IMR-90 (cell line): ENCODE results near the gene ITPK1. TPM values are rescaled to one million over a fixed set of nuclear protein-coding genes. Genes with fewer than 3 reads are reported as not detected.

ENCODE experiments used
- ATAC-seq: fragments of 200-7000 bp; cut with Tn5 transposase; 2 replicates; pipeline ENCODE4 v1.9.1; 2020; ENCODE audit warnings: low read depth, mild to moderate bottlenecking, moderate library complexity
- BruUV-seq: library from RNA; stranded (reverse); fragments of 400-500 nt; replicated peaks from 2 replicates; lab custom pipeline; 2021; lab: Mats Ljungman, UMichigan
- CTCF ChIA-PET: fragments of 300-600 bp; formaldehyde crosslinking; extraction: SDS; loops from one replicate; lab custom pipeline; 2021; ENCODE audit warnings: antibody characterized with exemption; lab: Yijun Ruan, JAX
- POLR2A ChIA-PET: fragments of 300-600 bp; sonication (Branson Sonifier 250); formaldehyde crosslinking; loops from one replicate; lab custom pipeline; 2022; ENCODE audit warnings: antibody characterized with exemption; ENCODE audit not compliant: unreplicated experiment; lab: Charles Lee
- DNase-seq: peaks from one replicate; pipeline ENCODE4 v3.0.0; 2013
- H2AFZ ChIP-seq: replicated peaks from 2 replicates; pipeline ENCODE3; 2013; ENCODE audit warnings: low read length, mild to moderate bottlenecking; ENCODE audit not compliant: poor library complexity
- H2AK5ac ChIP-seq: 2 replicates; pipeline ENCODE4 v1.6.1; 2013; ENCODE audit warnings: low read depth, low read length, inconsistent platforms
- H2AK9ac ChIP-seq: replicated peaks from 2 replicates; pipeline ENCODE3; 2013; ENCODE audit warnings: mild to moderate bottlenecking, low read depth, low read length, moderate library complexity; ENCODE audit not compliant: poor library complexity
- H2BK120ac ChIP-seq: 2 replicates; pipeline ENCODE4 v1.6.1; 2013; ENCODE audit warnings: low read depth, low read length, inconsistent platforms
- H2BK15ac ChIP-seq: 3 replicates; pipeline ENCODE4 v1.6.1; 2013; ENCODE audit warnings: low read depth, low read length, inconsistent platforms
- H2BK20ac ChIP-seq: 2 replicates; pipeline ENCODE4 v1.6.1; 2013; ENCODE audit warnings: low read depth, mild to moderate bottlenecking, inconsistent platforms, low read length, moderate library complexity
- H2BK5ac ChIP-seq: 2 replicates; pipeline ENCODE4 v1.6.1; 2013; ENCODE audit warnings: mild to moderate bottlenecking, low read depth, low read length, inconsistent platforms; ENCODE audit not compliant: poor library complexity, severe bottlenecking
- H3K14ac ChIP-seq: replicated peaks from 2 replicates; pipeline ENCODE4 v1.6.1; 2013; ENCODE audit warnings: low read depth, low read length, inconsistent platforms
- H3K18ac ChIP-seq: 2 replicates; pipeline ENCODE4 v1.6.1; 2013; ENCODE audit warnings: low read depth, low read length, control low read depth
- H3K23ac ChIP-seq: 2 replicates; pipeline ENCODE4 v1.6.1; 2013; ENCODE audit warnings: low read depth, low read length, inconsistent platforms
- H3K27ac ChIP-seq: 2 replicates; pipeline ENCODE4 v1.5.1; 2013; ENCODE audit warnings: mild to moderate bottlenecking, control low read depth, low read length; ENCODE audit not compliant: insufficient read depth
- H3K27me3 ChIP-seq: 2 replicates; pipeline ENCODE4 v1.6.1; 2013; ENCODE audit warnings: low read length; ENCODE audit not compliant: control insufficient read depth, insufficient read depth
- H3K36me3 ChIP-seq: 2 replicates; pipeline ENCODE4 v1.6.1; 2013; ENCODE audit warnings: low read length, mixed read lengths; ENCODE audit not compliant: control insufficient read depth, insufficient read depth
- H3K4ac ChIP-seq: 2 replicates; pipeline ENCODE4 v1.6.1; 2013; ENCODE audit warnings: low read depth, low read length, inconsistent platforms
- H3K4me1 ChIP-seq: 2 replicates; pipeline ENCODE4 v1.6.1; 2013; ENCODE audit warnings: low read length, mixed read lengths; ENCODE audit not compliant: control insufficient read depth, insufficient read depth
- H3K4me2 ChIP-seq: 2 replicates; pipeline ENCODE4 v1.6.1; 2013; ENCODE audit warnings: low read depth, mild to moderate bottlenecking, control low read depth, low read length, moderate library complexity
- H3K4me3 ChIP-seq: 2 replicates; pipeline ENCODE4 v1.5.1; 2013; ENCODE audit warnings: low read depth, mild to moderate bottlenecking, control low read depth, low read length, moderate library complexity; ENCODE audit not compliant: insufficient read depth
- H3K56ac ChIP-seq: 2 replicates; pipeline ENCODE4 v1.6.1; 2013; ENCODE audit warnings: low read length, inconsistent platforms; ENCODE audit not compliant: insufficient read depth; ENCODE audit errors: extremely low read depth
- H3K79me1 ChIP-seq, 2 experiments: 2 replicates each; pipeline ENCODE4 v1.6.1; 2013; ENCODE audit warnings: low read length in 2 of 2, inconsistent platforms in 1 of 2, low read depth in 1 of 2
- H3K9ac ChIP-seq: 2 replicates; pipeline ENCODE4 v1.6.1; 2013; ENCODE audit warnings: low read depth, low read length, control low read depth
- H3K9me1 ChIP-seq: 2 replicates; pipeline ENCODE4 v1.6.1; 2013; ENCODE audit warnings: low read length, inconsistent platforms; ENCODE audit not compliant: insufficient read depth
- H3K9me3 ChIP-seq: 2 replicates; pipeline ENCODE4 v1.6.1; 2013; ENCODE audit warnings: low read length; ENCODE audit not compliant: control insufficient read depth, insufficient read depth
- H4K20me1 ChIP-seq: 2 replicates; pipeline ENCODE4 v1.6.1; 2013; ENCODE audit warnings: low read length, inconsistent platforms; ENCODE audit not compliant: insufficient read depth
- H4K5ac ChIP-seq: 2 replicates; pipeline ENCODE4 v1.6.1; 2013; ENCODE audit warnings: mild to moderate bottlenecking, low read depth, low read length, control low read depth
- H4K8ac ChIP-seq, 2 experiments: 2 replicates each; pipeline ENCODE4 v1.6.1; 2013; ENCODE audit warnings: low read depth in 2 of 2, low read length in 2 of 2, control low read depth in 1 of 2, inconsistent platforms in 1 of 2
- H4K91ac ChIP-seq: 2 replicates; pipeline ENCODE4 v1.6.1; 2013; ENCODE audit warnings: low read depth, low read length, inconsistent platforms; ENCODE audit not compliant: insufficient read depth
- BHLHE40 ChIP-seq: fragments of 150-350 bp; IDR thresholded peaks from 2 replicates; pipeline ENCODE4 v1.6.1; 2016; ENCODE audit warnings: mild to moderate bottlenecking, low read depth, low read length
- CEBPB ChIP-seq: IDR thresholded peaks from 2 replicates; pipeline ENCODE4 v1.6.1; 2012; ENCODE audit warnings: low read depth, low read length, improper control_type of control experiment
- CHD1 ChIP-seq: IDR thresholded peaks from 2 replicates; pipeline ENCODE4 v1.6.1; 2012; ENCODE audit warnings: low read depth, low read length, improper control_type of control experiment
- CTCF ChIP-seq: conservative IDR thresholded peaks from 2 replicates; pipeline ENCODE4 v1.5.1; 2012; ENCODE audit warnings: mild to moderate bottlenecking, low read depth, low read length, improper control_type of control experiment
- ELK1 ChIP-seq: fragments of 150-350 bp; IDR thresholded peaks from 2 replicates; pipeline ENCODE4 v1.6.1; 2016; ENCODE audit warnings: low read depth, mild to moderate bottlenecking, low read length, moderate library complexity, borderline replicate concordance
- FOS ChIP-seq: fragments of 150-350 bp; IDR thresholded peaks from 2 replicates; pipeline ENCODE4 v1.6.1; 2016; ENCODE audit warnings: low read depth, low read length
- MAZ ChIP-seq: IDR thresholded peaks from 2 replicates; pipeline ENCODE4 v1.6.1; 2012; ENCODE audit warnings: low read depth, mild to moderate bottlenecking, low read length, improper control_type of control experiment, moderate library complexity, borderline replicate concordance
- MXI1 ChIP-seq: IDR thresholded peaks from 2 replicates; pipeline ENCODE4 v1.6.1; 2012; ENCODE audit warnings: low read depth, mild to moderate bottlenecking, low read length, moderate library complexity, borderline replicate concordance
- NFE2L2 ChIP-seq: fragments of 150-350 bp; IDR thresholded peaks from 2 replicates; pipeline ENCODE4 v1.6.1; 2016; ENCODE audit warnings: low read depth, mild to moderate bottlenecking, low read length
- RCOR1 ChIP-seq: IDR thresholded peaks from 2 replicates; pipeline ENCODE4 v1.6.1; 2012; ENCODE audit warnings: mild to moderate bottlenecking, low read length, improper control_type of control experiment; ENCODE audit not compliant: insufficient replicate concordance
- RFX5 ChIP-seq: IDR thresholded peaks from 2 replicates; pipeline ENCODE4 v1.8.0; 2012; ENCODE audit warnings: low read depth, mild to moderate bottlenecking, low read length, moderate library complexity
- SMC3 ChIP-seq: fragments of 150-350 bp; IDR thresholded peaks from 2 replicates; pipeline ENCODE4 v1.6.1; 2016; ENCODE audit warnings: low read depth, mild to moderate bottlenecking, antibody characterized with exemption, low read length, moderate library complexity
- USF2 ChIP-seq: fragments of 150-350 bp; IDR thresholded peaks from 2 replicates; pipeline ENCODE4 v1.6.1; 2017; ENCODE audit warnings: mild to moderate bottlenecking, antibody characterized with exemption, low read length, low read depth
- WGBS, 2 experiments: methylation state at CpG; one replicate each; pipeline versions ENCODE4 v1.1.5 to v1.1.7; 2013; ENCODE audit warnings: missing lambda C conversion rate in 2 of 2; ENCODE audit not compliant: insufficient read length in 1 of 2; ENCODE audit errors: extremely low coverage in 2 of 2; 5-methylcytosine and 5-hydroxymethylcytosine counted together
- dilution Hi-C: fragments of 300-500 bp; cut with HindIII; formaldehyde crosslinking; loops from one replicate; pipeline ENCODE4 v1.14.3; 2018; ENCODE audit warnings: low sequenced_read_pairs; ENCODE audit not compliant: unreplicated experiment
- in situ Hi-C: fragments of 300-500 bp; cut with MboI; formaldehyde crosslinking; loops from 3 replicates; pipeline ENCODE4 v1.14.3; 2019; ENCODE audit warnings: low sequenced_read_pairs, inconsistent platforms, mixed read lengths
- intact Hi-C: fragments of 100-400 bp; cut with micrococcal nuclease; formaldehyde crosslinking; loops from 2 replicates; pipeline ENCODE4 v1.10.0; 2022
- polyA plus RNA-seq, 3 experiments: library from polyadenylated mRNA; depleted of rRNA; stranded (reverse); fragments of >200 nt; gene quantifications; 2 replicates each; pipeline ENCODE4 v1.2.3, GENCODE V29; 2012; ENCODE audit warnings: low replicate concordance in 1 of 3
- total RNA-seq: library from RNA; depleted of rRNA; stranded (reverse); fragments of >200 nt; gene quantifications from 2 replicates; pipeline ENCODE4 v1.2.3, GENCODE V29; 2012

Gene ITPK1
- total and polyA plus RNA-seq, 2 of the 4 experiments (the other 2 are of a cell fraction): 21.7 to 26.9 TPM

- Histone ChIP-seq H3K4me3 (no peak overlapping the region), H3K9ac (no peak overlapping the region), H3K27ac (no peak overlapping the region), H3K14ac (no peak overlapping the region), H4K91ac (no peak overlapping the region), H3K79me1 (no peaks in the 10 kb centered on the region), H2AK9ac (no peak overlapping the region), H3K36me3 (no peaks in the 10 kb centered on the region), H3K4me2 (no peak overlapping the region), H3K9me3 (no peaks in the 10 kb centered on the region), H3K23ac (no peak overlapping the region), H3K4me1 (peaks cover 4% of the 10 kb centered on the region; the same call in 1 of the 2 replicates), H2AK5ac (no peak overlapping the region), H4K20me1 (no peaks in the 10 kb centered on the region; the same call in none of the 2 replicates), H3K4ac (no peak overlapping the region), H2AFZ (no peak overlapping the region), H2BK15ac (no peak overlapping the region), H3K56ac (no peak overlapping the region), H2BK120ac (no peak overlapping the region), H4K8ac (no peak overlapping the region), H2BK5ac (no peak overlapping the region), H3K9me1 (peaks cover 4% of the 10 kb centered on the region; the same call in 1 of the 2 replicates), H4K5ac (no peak overlapping the region), H3K18ac (no peak overlapping the region), H2BK20ac (no peak overlapping the region), H3K27me3 (no peaks in the 10 kb centered on the region)
- WGBS, 2 experiments: no CpG with 5 or more reads among the region's 10 CpGs
- BruUV-seq: no TSS peak
- in situ Hi-C loops: no loop called here
- no peak for TF ChIP-seq MXI1
- no peak for TF ChIP-seq MAZ
- TF ChIP-seq USF2: no peak
- TF ChIP-seq BHLHE40: no peak
- TF ChIP-seq RCOR1: no peak
- no peak for TF ChIP-seq ELK1
- no peak for TF ChIP-seq CTCF
- no peak for TF ChIP-seq CEBPB
- no peak for TF ChIP-seq RFX5
- no peak for TF ChIP-seq FOS
- no peak for TF ChIP-seq SMC3
- no peak for TF ChIP-seq CHD1
- no peak for TF ChIP-seq NFE2L2
- ATAC-seq (peak; percentile 59), DNase-seq (peak; percentile 28)
- intact Hi-C loops: no loop called here
- ChIA-PET CTCF (no interaction called here), POLR2A (no interaction called here)
- dilution Hi-C loops: no loop called here
These were observed 102.6 kb downstream of the ITPK1 start for GRCh38 chr14:93012951-93013719.
